T1000 (cell line): ENCODE measurements around the gene PAK1.

ENCODE experiments used
- DNase-seq: peaks from one replicate; lab custom pipeline; 2025; ENCODE audit warnings: mixed read lengths; lab: John Stamatoyannopoulos, UW

The PAK1 gene

GRCh38 chr11:77436506-77436905, 37.4 kb downstream of the PAK1 start:
- no peak for DNase-seq

DNA sequence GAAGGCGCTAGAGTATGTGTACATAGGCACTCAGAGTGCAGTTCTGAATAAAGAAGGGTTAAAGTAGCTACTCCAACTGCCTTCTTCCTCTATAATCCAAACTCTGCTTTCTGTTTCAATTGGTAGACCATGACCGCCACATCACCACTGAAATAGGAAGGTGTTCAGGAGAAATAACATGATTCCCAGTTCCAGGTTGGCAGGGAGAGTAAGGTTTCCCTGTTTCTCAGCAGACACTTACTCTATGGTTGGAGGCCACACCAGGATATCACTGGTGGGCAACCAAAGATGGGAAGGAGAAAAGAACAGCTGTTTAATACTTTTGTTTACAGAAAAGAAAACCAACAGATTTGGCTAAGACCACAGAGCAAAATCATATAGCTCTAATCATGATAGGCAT, 37.9 kb downstream of the PAK1 start:
- no peak for DNase-seq

- DNase-seq = no peak
These were observed 42.1 kb downstream of the PAK1 start for GRCh38 chr11:77431813-77432212.

GRCh38 chr11:77428598-77428997, 45.3 kb downstream of the PAK1 start:
- DNase-seq = no peak

GRCh38 chr11:77425346-77425745, 48.5 kb downstream of the PAK1 start:
- DNase-seq = no peak

- no peak for DNase-seq
These were observed 49.2 kb downstream of the PAK1 start for GRCh38 chr11:77424644-77425043.

DNA sequence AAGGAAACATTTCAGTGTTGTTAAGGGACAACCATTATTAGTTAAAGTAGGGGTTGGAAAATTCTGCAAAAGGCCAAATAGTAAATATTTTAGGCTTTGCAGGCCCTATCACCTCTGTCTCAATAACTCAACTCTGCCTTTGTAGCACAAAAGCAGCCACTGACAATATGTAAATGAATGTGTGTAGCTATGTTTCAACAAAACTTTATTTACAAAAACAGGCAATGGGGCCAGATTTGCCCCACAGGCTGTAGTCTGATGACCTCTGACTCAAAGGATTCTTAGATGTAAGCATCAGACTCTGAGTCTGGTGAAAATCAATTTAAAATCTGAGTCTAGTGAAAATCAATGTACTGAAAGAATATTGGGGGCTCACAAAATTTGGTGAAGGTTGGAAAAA, 50.3 kb downstream of the PAK1 start:
- DNase-seq = no peak

DNA sequence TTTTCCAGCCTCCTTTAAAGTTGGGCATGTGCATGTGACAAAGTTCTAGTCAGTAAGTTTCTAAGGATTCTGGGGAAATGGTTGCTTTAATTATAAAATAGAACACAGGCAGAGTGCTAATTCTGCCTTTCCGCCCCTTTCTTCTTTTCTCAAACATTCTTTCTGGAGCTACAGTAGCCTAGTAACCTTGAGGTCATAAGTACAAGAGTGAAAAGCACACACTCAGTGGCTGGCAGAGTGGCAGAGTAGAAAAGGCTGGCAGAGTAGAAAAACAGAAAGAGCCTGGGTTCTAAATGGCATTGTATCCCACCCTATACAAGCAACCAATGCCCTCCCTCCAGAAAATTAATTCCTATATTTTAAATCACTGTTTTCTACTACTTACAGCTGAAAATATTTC, 51.2 kb downstream of the PAK1 start:
- DNase-seq = no peak

- DNase-seq = no peak
These were observed 52.7 kb downstream of the PAK1 start for GRCh38 chr11:77421041-77421723.

DNA sequence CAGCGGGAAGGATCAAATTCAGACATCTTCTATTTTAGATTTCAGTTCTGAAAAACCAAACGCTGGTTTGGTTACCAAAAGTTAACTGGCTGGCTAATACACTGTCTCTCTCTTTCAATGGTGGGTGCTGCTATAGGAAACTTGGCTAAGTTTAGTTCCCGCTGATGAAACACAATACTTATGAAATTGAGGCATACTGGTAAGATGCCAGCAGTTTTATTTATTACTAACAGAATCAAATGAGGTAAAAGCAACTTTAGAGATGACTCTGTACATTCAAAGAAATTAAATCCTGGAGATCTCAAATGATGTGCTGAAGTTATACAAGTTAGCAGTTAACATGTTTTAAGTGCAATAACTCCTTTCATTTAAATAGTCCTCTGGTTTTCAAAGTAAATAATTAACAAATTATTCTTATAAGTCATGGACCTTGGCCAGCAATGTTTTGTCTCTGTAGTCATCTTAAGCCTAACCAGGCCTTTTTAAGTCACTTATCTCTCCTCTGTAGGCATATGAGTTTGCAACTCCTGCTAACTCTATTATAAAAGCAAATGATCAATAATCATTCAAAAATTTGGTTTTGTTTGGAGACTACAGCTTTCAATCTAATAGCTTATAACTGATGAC, 54.8 kb downstream of the PAK1 start:
- DNase-seq = no peak

DNA sequence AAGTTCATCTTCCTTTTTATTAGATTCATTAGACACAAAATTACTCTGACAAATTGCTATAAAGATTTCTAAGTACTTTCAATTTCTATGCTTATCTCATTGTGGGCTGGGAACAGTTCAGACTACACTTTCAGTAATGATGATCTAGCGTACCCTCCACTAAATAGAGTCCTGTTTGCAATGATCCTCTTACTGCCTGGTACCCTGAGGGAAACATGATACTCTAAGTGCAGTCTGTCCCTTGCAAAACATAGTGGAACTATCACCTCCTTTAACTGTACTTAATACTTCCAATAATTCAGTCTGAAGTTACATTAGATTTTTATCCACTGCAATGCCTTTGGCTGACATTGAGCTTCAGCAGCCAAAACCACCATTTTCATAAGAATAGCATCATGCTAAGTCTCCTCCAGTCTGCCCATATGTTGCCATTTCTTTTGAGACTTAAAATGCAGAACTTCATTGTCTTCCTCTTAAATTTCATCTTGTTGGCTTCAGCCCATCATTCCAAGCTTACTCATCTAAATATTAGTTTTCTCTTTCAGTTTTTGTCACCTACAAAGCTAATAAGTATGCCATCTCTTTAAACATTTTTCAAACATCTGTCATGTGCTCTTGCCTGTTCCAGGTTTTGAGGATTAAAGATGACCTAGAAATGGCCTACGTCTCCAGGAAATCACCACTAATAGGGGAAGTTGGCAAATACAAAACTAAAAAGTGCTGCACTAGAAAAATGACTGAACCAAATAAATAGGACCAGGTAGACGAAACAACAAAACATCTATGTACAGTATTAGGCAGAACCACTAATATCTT, 55.5 kb downstream of the PAK1 start:
- DNase-seq = no peak

DNA sequence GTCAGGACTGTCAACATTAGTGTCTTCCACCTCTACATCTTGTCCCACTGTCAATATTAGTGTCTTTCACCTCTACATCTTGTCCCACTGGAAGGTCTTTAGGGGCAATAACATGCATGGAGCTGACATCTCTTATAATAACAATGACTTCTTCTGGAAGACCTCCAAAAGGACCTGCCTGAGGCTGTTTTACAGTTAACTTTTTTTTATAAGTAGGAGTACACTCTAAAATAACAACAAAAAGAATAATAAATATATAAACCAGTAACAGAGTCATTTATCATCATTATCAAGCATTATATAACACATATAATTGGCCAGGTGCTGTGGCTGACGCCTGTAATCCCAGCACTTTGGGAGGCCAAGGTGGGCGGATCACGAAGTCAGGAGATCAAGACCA, 57.5 kb downstream of the PAK1 start:
- DNase-seq = no peak

- DNase-seq = no peak
These were observed 59.9 kb downstream of the PAK1 start for GRCh38 chr11:77413850-77414460.

DNA sequence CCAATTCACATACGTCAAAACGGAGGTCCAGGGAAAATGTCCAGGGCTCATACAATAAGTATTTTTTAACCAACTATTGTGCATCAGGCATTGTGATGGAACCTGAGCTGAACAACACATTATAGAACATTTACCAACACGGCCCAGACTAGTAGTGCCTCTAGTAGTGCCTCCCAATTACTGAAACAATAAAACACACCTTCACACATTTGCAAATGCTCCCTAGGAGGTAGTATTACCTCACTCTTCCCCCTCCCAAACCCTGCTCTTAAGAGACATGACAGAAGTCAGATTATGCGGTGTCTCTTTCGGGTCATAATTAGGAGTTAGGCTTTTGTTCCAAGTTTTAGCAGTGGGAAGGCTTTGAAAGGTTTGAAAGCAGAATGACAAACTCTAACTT, 61.1 kb downstream of the PAK1 start:
- no peak for DNase-seq

- DNase-seq = peak; percentile 61
These were observed 62.0 kb downstream of the PAK1 start for GRCh38 chr11:77411717-77412441.

DNA sequence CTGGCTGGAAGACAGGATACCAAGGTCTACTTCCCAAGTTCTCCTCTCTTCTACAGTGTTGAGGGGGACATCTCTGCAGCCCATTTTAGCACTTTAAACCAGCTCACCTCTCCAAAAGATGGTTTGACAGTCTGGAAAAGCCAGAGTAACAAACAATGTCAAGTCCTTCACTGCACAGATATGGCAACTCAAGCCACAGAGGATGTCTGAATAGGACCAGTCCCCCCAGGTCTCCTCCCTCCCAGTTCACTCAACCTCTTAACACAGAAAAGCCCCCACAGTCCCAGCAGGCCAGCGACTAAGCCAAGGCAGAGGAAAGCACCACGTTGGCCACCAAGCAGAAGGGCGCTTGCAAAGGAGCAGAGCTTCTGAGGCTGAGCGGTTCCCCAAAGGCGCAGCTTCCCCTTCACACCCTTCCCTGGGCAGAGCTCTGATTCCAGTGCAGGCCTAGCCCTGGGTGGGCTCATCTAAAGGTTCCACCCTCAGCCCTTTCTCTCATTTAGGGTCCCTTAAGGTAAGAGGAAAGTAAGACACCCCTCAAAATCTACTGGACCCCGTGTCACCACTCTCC, 62.7 kb downstream of the PAK1 start:
- no peak for DNase-seq

- no peak for DNase-seq
These were observed 63.6 kb downstream of the PAK1 start for GRCh38 chr11:77410076-77410827.

- no peak for DNase-seq
These were observed 64.8 kb downstream of the PAK1 start for GRCh38 chr11:77409046-77409445.

DNA sequence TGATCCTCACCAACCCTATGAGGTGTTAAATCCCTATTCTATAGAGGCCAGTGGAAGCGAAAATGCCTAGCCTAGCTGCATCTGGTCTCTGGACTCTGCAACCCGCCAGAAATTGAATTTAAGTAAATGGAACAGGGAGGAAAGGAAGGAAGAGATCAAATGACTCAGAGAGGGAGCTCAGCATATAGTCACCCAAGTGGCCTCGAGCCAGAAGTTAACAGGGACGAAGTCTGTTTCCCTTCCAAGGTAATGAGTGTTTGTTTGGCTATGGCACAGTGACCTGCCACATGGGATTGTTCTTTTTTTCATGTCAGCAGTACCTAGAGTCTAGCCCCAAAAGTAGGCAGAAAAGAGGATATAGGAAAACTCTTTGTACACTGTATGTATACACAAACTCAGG, 66.3 kb downstream of the PAK1 start:
- peak; percentile 31 for DNase-seq

DNA sequence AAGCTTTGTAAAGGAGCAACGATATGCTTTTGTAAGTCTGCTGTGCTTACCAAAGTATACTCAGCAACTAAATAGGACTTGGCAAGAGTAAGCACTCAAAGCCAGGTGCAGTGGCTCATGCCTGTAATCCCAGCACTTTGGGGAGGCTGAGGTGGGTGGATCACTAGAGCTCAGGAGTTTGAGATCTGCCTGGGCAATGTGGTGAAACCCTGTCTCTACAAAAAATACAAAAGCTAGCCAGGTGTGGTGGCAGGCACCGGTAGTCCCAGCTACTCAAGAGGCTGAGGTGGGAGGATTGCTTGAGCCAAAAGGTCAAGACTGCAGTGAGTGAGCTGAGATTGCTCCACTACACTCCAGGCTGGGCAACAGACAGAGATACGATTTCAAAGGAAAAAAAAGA, 67.5 kb downstream of the PAK1 start:
- no peak for DNase-seq

- DNase-seq = no peak
These were observed 70.7 kb downstream of the PAK1 start for GRCh38 chr11:77403211-77403610.
